NCI-H146 (cell line): ENCODE results near the gene RCAN2.

Experiments used
- DNase-seq: peaks from one replicate; lab custom pipeline; 2025; lab: John Stamatoyannopoulos, UW

Gene RCAN2

GRCh38 chr6:46251583-46252339 is 239.5 kb downstream of the RCAN2 start:
- no peak for DNase-seq

GRCh38 chr6:46248143-46248542 is 243.1 kb downstream of the RCAN2 start:
- DNase-seq, result no peak

- DNase-seq, result no peak
These were observed 244.5 kb downstream of the RCAN2 start for GRCh38 chr6:46246727-46247126.

- DNase-seq, result no peak
These were observed 245.2 kb downstream of the RCAN2 start for GRCh38 chr6:46246081-46246480.

GRCh38 chr6:46244670-46245069 is 246.6 kb downstream of the RCAN2 start:
- no peak for DNase-seq

GRCh38 chr6:46243754-46244153 is 247.5 kb downstream of the RCAN2 start:
- DNase-seq, result no peak

- no peak for DNase-seq
These were observed 248.3 kb downstream of the RCAN2 start for GRCh38 chr6:46242921-46243320.

- DNase-seq, result no peak
These were observed 250.2 kb downstream of the RCAN2 start for GRCh38 chr6:46240866-46241565.

- no peak for DNase-seq
These were observed 254.5 kb downstream of the RCAN2 start for GRCh38 chr6:46236752-46237151.

GRCh38 chr6:46235242-46235641 is 256.0 kb downstream of the RCAN2 start:
- DNase-seq, result no peak

- no peak for DNase-seq
These were observed 256.5 kb downstream of the RCAN2 start for GRCh38 chr6:46234700-46235099.

GRCh38 chr6:46234156-46234556 is 257.1 kb downstream of the RCAN2 start:
- DNase-seq, result no peak

GRCh38 chr6:46233129-46233528 is 258.1 kb downstream of the RCAN2 start:
- no peak for DNase-seq

GRCh38 chr6:46222286-46222685 is 269.0 kb downstream of the RCAN2 start:
- no peak for DNase-seq

- DNase-seq, result no peak
These were observed 269.9 kb downstream of the RCAN2 start for GRCh38 chr6:46221222-46221793.

- DNase-seq, result no peak
These were observed 270.7 kb downstream of the RCAN2 start for GRCh38 chr6:46220352-46221221.

GRCh38 chr6:46219661-46220060 is 271.6 kb downstream of the RCAN2 start:
- no peak for DNase-seq

- no peak for DNase-seq
These were observed 272.8 kb downstream of the RCAN2 start for GRCh38 chr6:46218457-46218856.

- no peak for DNase-seq
These were observed 273.5 kb downstream of the RCAN2 start for GRCh38 chr6:46217671-46218131.

- DNase-seq, result no peak
These were observed 274.4 kb downstream of the RCAN2 start for GRCh38 chr6:46216879-46217278.

- no peak for DNase-seq
These were observed 275.5 kb downstream of the RCAN2 start for GRCh38 chr6:46215777-46216176.

GRCh38 chr6:46215213-46215612 is 276.0 kb downstream of the RCAN2 start:
- DNase-seq, result no peak
